Activated CD4-positive, alpha-beta T cell treated with anti-CD3 and anti-CD28 coated beads, Interleukin-2, amount 10 ng/mL, durations not matched to agents 24 days and 14 days (primary cell): Measurements from ENCODE around the gene MYL4. TPM values are rescaled to one million over a fixed set of nuclear protein-coding genes. Genes with fewer than 3 reads are reported as not detected.
"Not testable (repeated sequence)": the region's sequence is repeated elsewhere in the genome, so short reads cannot be mapped to it uniquely, and the experiment has no call there.

Experiments used
- DNase-seq: peaks from one replicate; pipeline ENCODE4 v3.0.0; 2022
- H3K27ac Mint-ChIP-seq: one replicate; pipeline ENCODE4 v1.8.0; 2022; ENCODE audit warnings: mild to moderate bottlenecking, mixed read lengths
- H3K27me3 Mint-ChIP-seq: one replicate; pipeline ENCODE4 v1.8.0; 2022; ENCODE audit warnings: mixed read lengths
- H3K36me3 Mint-ChIP-seq: one replicate; pipeline ENCODE4 v1.8.0; 2022; ENCODE audit warnings: low read depth, mild to moderate bottlenecking, mixed read lengths
- H3K4me1 Mint-ChIP-seq: one replicate; pipeline ENCODE4 v1.8.0; 2021; ENCODE audit warnings: mixed read lengths
- H3K4me3 Mint-ChIP-seq: one replicate; pipeline ENCODE4 v1.8.0; 2022; ENCODE audit warnings: mild to moderate bottlenecking, moderate library complexity, mixed read lengths
- H3K9me3 Mint-ChIP-seq: one replicate; pipeline ENCODE4 v1.8.0; 2021; ENCODE audit warnings: mixed read lengths
- intact Hi-C: fragments of 100-400 bp; cut with micrococcal nuclease; formaldehyde crosslinking; loops from one replicate; pipeline ENCODE4 v1.15.1; 2023
- total RNA-seq: library from RNA; stranded (reverse); gene quantifications from 2 replicates; pipeline ENCODE4 v1.2.3, GENCODE V29; 2022

Gene MYL4
- total RNA-seq, 1 donor from 2014 or later = not detected

GRCh38 chr17:47220531-47220999 is 11.4 kb downstream of the MYL4 start:
- Mint-ChIP-seq H3K9me3 (peaks cover 19% of the 10 kb centered on the region), H3K4me1 (peaks cover 33% of the 10 kb centered on the region), H3K27ac (no peak overlapping the region), H3K36me3 (no peaks in the 10 kb centered on the region), H3K27me3 (peaks cover 5% of the 10 kb centered on the region), H3K4me3 (no peak overlapping the region)
- DNase-seq = peak; percentile 63
- intact Hi-C loops = no loop called here

- H3K27me3 Mint-ChIP-seq = peaks cover 2% of the 10 kb centered on the region
- no peak overlapping the region for H3K4me3 Mint-ChIP-seq
- H3K9me3 Mint-ChIP-seq = peaks cover 19% of the 10 kb centered on the region
- no peak for DNase-seq
- intact Hi-C loops = no loop called here
- no peaks in the 10 kb centered on the region for H3K36me3 Mint-ChIP-seq
- no peak overlapping the region for H3K27ac Mint-ChIP-seq
- peaks cover 33% of the 10 kb centered on the region for H3K4me1 Mint-ChIP-seq
Measured at GRCh38 chr17:47221154-47221553, 12.0 kb downstream of the MYL4 start.

- DNase-seq = no peak
- intact Hi-C loops = no loop called here
- Mint-ChIP-seq H3K4me1 (peaks cover 32% of the 10 kb centered on the region), H3K27ac (no peak overlapping the region), H3K36me3 (no peaks in the 10 kb centered on the region), H3K9me3 (peaks cover 19% of the 10 kb centered on the region), H3K27me3 (peaks cover 2% of the 10 kb centered on the region), H3K4me3 (no peak overlapping the region)
Measured at GRCh38 chr17:47222047-47222446, 12.9 kb downstream of the MYL4 start.

- intact Hi-C loops = no loop called here
- H3K4me3 Mint-ChIP-seq = no peak overlapping the region
- H3K27ac Mint-ChIP-seq = no peak overlapping the region
- H3K4me1 Mint-ChIP-seq = peaks cover 28% of the 10 kb centered on the region
- no peak for DNase-seq
- H3K36me3 Mint-ChIP-seq = no peaks in the 10 kb centered on the region
- peaks cover 19% of the 10 kb centered on the region for H3K9me3 Mint-ChIP-seq
- H3K27me3 Mint-ChIP-seq = peaks cover 5% of the 10 kb centered on the region
Measured at GRCh38 chr17:47223007-47223406, 13.9 kb downstream of the MYL4 start.

- H3K9me3 Mint-ChIP-seq = peaks cover 19% of the 10 kb centered on the region
- no peak overlapping the region for H3K27ac Mint-ChIP-seq
- H3K36me3 Mint-ChIP-seq = no peaks in the 10 kb centered on the region
- peaks cover 5% of the 10 kb centered on the region for H3K27me3 Mint-ChIP-seq
- intact Hi-C loops = no loop called here
- no peak for DNase-seq
- H3K4me1 Mint-ChIP-seq = peaks cover 25% of the 10 kb centered on the region
- no peak overlapping the region for H3K4me3 Mint-ChIP-seq
Measured at GRCh38 chr17:47223460-47223859, 14.3 kb downstream of the MYL4 start.

- peaks cover 19% of the 10 kb centered on the region for H3K9me3 Mint-ChIP-seq
- intact Hi-C loops, H3K36me3 Mint-ChIP-seq, DNase-seq, H3K4me3 Mint-ChIP-seq, H3K27ac Mint-ChIP-seq, H3K27me3 Mint-ChIP-seq: not testable (repeated sequence)
- H3K4me1 Mint-ChIP-seq = peaks cover 19% of the 10 kb centered on the region
Measured at GRCh38 chr17:47224077-47224476, 14.9 kb downstream of the MYL4 start.

GRCh38 chr17:47224966-47225365 is 15.8 kb downstream of the MYL4 start:
- intact Hi-C loops = loop anchor here (5.0 kb wide), 1 partner anchor 392 kb away; no protein-coding TSS in a partner anchor
- no peak overlapping the region for H3K4me3 Mint-ChIP-seq
- no peaks in the 10 kb centered on the region for H3K36me3 Mint-ChIP-seq
- no peak for DNase-seq
- no peak overlapping the region for H3K27ac Mint-ChIP-seq
- H3K9me3 Mint-ChIP-seq = peaks cover 19% of the 10 kb centered on the region
- H3K4me1 Mint-ChIP-seq = peaks cover 22% of the 10 kb centered on the region
- peaks cover 5% of the 10 kb centered on the region for H3K27me3 Mint-ChIP-seq

- no peaks in the 10 kb centered on the region for H3K36me3 Mint-ChIP-seq
- peaks cover 22% of the 10 kb centered on the region for H3K4me1 Mint-ChIP-seq
- peaks cover 10% of the 10 kb centered on the region for H3K27me3 Mint-ChIP-seq
- peaks cover 19% of the 10 kb centered on the region for H3K9me3 Mint-ChIP-seq
- no peak overlapping the region for H3K4me3 Mint-ChIP-seq
- DNase-seq = no peak
- intact Hi-C loops = loop anchor here (5.0 kb wide), 1 partner anchor 392 kb away; no protein-coding TSS in a partner anchor
- H3K27ac Mint-ChIP-seq = no peak overlapping the region
Measured at GRCh38 chr17:47225436-47225858, 16.3 kb downstream of the MYL4 start.

- intact Hi-C loops = loop anchor here (5.0 kb wide), 1 partner anchor 391 kb away; no protein-coding TSS in a partner anchor
- Mint-ChIP-seq H3K27me3 (peaks cover 13% of the 10 kb centered on the region), H3K4me3 (no peak overlapping the region), H3K4me1 (peaks cover 22% of the 10 kb centered on the region), H3K9me3 (peaks cover 19% of the 10 kb centered on the region), H3K36me3 (no peaks in the 10 kb centered on the region), H3K27ac (no peak overlapping the region)
- DNase-seq = no peak
Measured at GRCh38 chr17:47225911-47226688, 17.0 kb downstream of the MYL4 start.

- no peak overlapping the region for H3K4me3 Mint-ChIP-seq
- intact Hi-C loops = loop anchor here (5.0 kb wide), 1 partner anchor 389 kb away; no protein-coding TSS in a partner anchor
- peaks cover 13% of the 10 kb centered on the region for H3K27me3 Mint-ChIP-seq
- no peak for DNase-seq
- H3K4me1 Mint-ChIP-seq = peaks cover 17% of the 10 kb centered on the region
- no peak overlapping the region for H3K27ac Mint-ChIP-seq
- no peaks in the 10 kb centered on the region for H3K36me3 Mint-ChIP-seq
- peaks cover 15% of the 10 kb centered on the region for H3K9me3 Mint-ChIP-seq
Measured at GRCh38 chr17:47227862-47228261, 18.7 kb downstream of the MYL4 start.

GRCh38 chr17:47229535-47230443 is 20.6 kb downstream of the MYL4 start:
- intact Hi-C loops = loop anchor here (1.0 to 5.0 kb wide), 2 partner anchors 86 to 388 kb away; no protein-coding TSS in a partner anchor
- Mint-ChIP-seq H3K4me1 (peaks cover 17% of the 10 kb centered on the region), H3K4me3 (peak overlapping the region; percentile 78), H3K9me3 (no peaks in the 10 kb centered on the region), H3K27me3 (peaks cover 11% of the 10 kb centered on the region), H3K36me3 (no peaks in the 10 kb centered on the region), H3K27ac (peak overlapping the region; percentile 39)
- peak; percentile 91 for DNase-seq

GRCh38 chr17:47230864-47231263 is 21.7 kb downstream of the MYL4 start:
- H3K36me3 Mint-ChIP-seq = no peaks in the 10 kb centered on the region
- H3K27me3 Mint-ChIP-seq = peaks cover 11% of the 10 kb centered on the region
- H3K27ac Mint-ChIP-seq = no peak overlapping the region
- intact Hi-C loops = no loop called here
- H3K4me1 Mint-ChIP-seq = peaks cover 17% of the 10 kb centered on the region
- DNase-seq = no peak
- H3K4me3 Mint-ChIP-seq = peak overlapping the region; percentile 8
- H3K9me3 Mint-ChIP-seq = no peaks in the 10 kb centered on the region

GRCh38 chr17:47231334-47231733 is 22.2 kb downstream of the MYL4 start:
- H3K4me3 Mint-ChIP-seq = no peak overlapping the region
- intact Hi-C loops = no loop called here

GRCh38 chr17:47231866-47232265 is 22.7 kb downstream of the MYL4 start:
- Mint-ChIP-seq H3K27ac (no peak overlapping the region), H3K4me1 (peaks cover 17% of the 10 kb centered on the region), H3K27me3 (peaks cover 11% of the 10 kb centered on the region), H3K36me3 (no peaks in the 10 kb centered on the region), H3K4me3 (no peak overlapping the region), H3K9me3 (no peaks in the 10 kb centered on the region)
- DNase-seq = no peak
- intact Hi-C loops = no loop called here

More at GRCh38 chr17:47231334-47231733, 22.2 kb downstream of the MYL4 start:
- Mint-ChIP-seq H3K36me3 (no peaks in the 10 kb centered on the region), H3K4me1 (peaks cover 17% of the 10 kb centered on the region), H3K27ac (no peak overlapping the region), H3K9me3 (no peaks in the 10 kb centered on the region), H3K27me3 (peaks cover 11% of the 10 kb centered on the region)
- DNase-seq = no peak
